Activated gamma-delta T cell treated with anti-CD3 and anti-CD28 coated beads, Interleukin-2, amount 50 U/mL, for 16 hours (primary cell): Measurements from ENCODE around the gene ZNF311.
"Not testable (repeated sequence)": the region's sequence is repeated elsewhere in the genome, so short reads cannot be mapped to it uniquely, and the experiment has no call there.

Experiments
- DNase-seq: peaks from one replicate; pipeline ENCODE4 v3.0.0-alpha.2; 2020; ENCODE audit warnings: low read depth

The ZNF311 gene

DNA sequence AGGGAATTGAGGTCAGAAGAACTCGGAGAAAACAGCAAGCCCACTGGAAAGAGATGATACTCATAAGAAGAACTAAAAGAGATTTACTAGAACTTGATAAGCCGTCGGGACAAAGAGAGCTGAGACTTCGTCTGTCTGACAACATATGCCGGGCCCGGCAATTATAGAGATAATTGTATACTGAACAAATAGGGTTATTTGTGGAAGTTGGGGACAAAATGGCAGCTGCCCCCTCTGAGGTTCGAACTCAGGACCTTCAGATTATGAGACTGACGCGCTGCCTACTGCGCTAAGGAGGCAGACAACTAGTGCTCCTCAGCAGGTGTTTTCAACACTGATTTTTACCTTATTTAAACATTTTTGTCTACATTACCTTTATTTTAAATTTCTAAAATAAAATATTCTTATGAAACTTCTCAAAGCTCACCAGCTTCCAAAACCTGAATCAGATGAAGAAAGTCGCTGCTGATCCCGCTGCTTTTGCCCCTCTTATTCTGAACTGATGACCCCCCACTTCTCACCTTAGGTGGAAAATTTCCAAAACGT lies 52.0 kb downstream of the ZNF311 start:
- DNase-seq = peak; percentile 22

DNA sequence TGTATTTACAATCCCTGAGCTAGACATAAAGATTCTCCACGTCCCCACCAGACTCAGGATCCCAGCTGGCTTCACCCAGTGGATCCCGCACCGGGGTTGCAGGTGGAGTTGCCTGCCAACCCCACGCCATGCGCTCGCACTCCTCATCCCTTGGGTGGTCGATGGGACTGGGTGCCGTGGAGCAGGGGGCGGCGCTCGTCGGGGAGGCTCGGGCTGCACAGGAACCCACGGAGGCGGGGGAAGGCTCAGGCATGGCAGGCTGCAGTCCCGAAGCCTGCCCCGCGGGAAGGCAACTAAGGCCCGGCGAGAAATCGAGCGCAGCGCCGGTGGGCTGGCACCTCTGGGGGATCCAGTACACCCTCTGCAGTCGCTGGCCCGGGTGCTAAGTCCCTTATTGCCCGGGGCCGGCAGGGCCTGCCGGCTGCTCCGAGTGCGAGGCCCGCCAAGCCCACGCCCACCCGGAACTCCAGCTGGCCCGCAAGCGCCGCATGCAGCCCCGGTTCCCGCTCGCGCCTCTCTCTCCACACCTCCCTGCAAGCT lies 55.4 kb downstream of the ZNF311 start:
- DNase-seq = not testable (repeated sequence)

DNA sequence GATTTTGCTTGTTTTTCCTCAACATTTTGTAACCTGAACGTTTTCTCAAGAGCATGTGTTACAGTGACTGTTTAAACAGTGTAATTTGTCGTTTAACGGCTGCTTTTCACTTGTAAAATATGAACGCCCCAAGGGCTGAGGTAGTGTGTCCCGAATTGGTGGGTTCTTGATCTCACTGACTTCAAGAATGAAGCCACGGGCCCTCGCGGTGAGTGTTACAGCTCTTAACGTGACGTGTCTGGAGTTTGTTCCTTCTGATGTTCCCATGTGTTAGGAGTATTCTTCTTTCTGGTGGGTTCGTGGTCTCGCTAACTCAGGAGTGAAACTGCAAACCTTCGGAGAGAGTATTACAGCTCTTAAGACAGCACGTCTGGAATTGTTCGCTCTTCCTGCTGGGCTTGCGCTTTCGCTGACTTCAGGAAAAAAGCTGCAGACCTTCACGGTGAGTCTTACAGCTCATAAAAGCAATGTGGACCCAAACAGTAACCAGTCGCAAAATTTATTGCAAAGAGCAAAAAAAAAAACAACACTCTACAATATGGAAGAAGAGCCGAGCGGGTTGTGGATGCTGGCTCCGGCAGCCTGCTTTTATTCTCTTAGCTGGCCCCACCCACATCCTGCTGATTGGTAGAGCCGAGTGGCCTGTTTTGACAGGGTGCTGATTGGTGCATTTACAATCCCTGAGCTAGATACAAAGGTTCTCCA lies 56.2 kb downstream of the ZNF311 start:
- DNase-seq = no peak

DNA sequence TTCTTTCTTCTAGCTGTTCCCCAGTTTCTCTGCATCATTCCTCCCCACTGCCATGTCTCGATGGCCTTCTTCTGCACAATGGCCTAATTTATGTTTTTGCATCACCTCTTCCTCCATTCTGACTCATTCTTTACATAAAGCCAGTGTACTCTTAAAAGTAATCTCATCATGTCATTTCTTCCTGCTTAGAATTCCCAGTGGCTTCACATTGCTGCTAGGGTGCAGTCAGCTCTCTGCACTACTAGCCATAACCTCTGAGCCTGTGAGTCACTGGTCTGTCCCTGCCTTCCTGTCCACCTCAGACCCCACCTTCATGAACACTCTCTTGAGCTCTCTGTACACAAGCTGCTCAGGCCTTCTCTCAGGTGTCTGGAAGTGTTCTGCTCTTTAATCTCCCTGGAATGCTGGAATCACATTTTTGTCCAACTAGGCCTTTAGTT lies 57.3 kb downstream of the ZNF311 start:
- DNase-seq = no peak

DNA sequence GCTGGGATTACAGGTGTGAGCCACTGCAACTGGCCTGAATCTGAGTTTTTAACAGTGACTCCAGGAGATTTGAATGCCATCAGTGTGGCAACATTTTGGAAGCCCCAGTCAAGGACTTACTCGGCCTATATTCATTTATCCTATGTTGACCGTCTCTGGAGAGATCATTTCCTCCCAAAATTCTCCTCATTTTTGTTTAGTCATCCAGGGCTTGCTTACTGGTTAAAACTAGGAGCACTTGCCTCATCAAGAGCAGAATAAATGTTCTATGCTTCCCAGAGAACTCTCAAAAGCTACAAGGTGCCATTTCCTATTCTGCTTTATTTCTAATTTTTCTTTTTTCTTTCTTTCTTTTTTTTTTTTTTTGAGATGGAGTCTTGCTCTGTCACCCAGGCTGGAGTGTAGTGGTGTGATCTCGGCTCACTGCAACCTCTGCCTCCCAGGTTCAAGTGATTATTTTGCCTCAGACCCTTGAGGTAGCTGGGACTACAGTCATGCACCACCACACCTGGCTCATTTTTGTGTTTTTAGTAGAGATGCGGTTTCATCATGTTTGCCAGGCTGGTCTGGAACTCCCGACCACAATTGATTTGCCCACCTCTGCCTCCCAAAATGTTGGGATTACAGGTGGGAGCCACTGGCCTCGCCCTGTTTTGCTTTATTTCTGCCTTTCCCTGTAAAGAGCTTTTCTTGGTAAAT lies 57.9 kb downstream of the ZNF311 start:
- no peak for DNase-seq

DNA sequence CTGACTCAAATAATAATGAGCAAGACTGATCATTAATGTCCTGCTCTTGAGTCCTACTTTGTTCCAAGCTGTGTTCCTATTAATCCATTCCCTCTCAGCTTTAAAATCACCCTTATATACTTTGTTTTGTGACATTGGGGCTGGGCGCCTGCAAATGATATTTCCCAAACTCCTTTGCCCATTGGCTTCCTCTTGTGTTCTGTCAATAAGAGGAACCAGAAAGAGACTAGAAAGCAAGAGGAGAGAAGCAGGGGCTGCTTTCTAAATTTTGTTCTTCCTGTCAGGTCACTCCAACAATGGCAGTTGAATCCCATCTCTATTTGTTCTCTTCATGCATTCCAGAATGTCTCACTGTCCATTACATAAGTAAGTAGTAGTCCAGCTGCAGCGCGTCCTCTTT lies 59.8 kb downstream of the ZNF311 start:
- DNase-seq = no peak
